Measurements from ENCODE around the gene RAB7B.

DNA sequence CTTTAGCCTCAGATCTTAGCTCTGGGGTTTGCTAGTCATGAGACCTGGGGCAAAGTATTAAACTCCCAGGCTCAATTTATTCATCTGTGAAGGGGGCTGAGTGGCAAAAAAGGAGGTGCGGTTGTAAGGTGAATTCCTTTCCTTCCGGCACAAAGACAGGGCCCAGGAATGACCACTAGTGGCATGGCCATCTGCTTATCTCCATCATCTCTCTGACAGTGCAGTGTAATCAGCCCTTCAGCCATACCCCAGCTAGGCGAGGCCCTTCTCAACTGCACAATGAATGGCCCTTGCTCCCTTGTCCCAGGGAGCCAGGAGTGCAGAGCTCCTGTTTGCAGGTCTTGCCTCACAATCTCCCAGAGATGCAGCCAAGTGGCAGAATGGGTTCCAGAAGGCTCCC is 54.3 kb downstream of the RAB7B start:
- TF ChIP-seq POLR2A (IDR thresholded peaks at IDR 0.05) (no peak), CTCF (IDR thresholded peaks at IDR 0.05) (no peak)
